Esophagus squamous epithelium (tissue), 4 donors: ENCODE measurements around the gene CTTNBP2NL.
"Not testable (repeated sequence)": the region's sequence is repeated elsewhere in the genome, so short reads cannot be mapped to it uniquely, and the experiment has no call there.

Experiments
- CTCF ChIP-seq, 6 experiments: fragments of 450-650 bp in 4 of 6; fragments of 200-600 bp in 2 of 6; sonication (generic) in 2 of 6; IDR thresholded peaks; one replicate each; pipeline ENCODE4 v1.5.1; 2016 to 2019; ENCODE audit warnings: antibody characterized with exemption in 6 of 6, mild to moderate bottlenecking in 4 of 6, moderate library complexity in 4 of 6
- POLR2A ChIP-seq, 4 donors: fragments of 450-650 bp; IDR thresholded peaks; one replicate each; pipeline ENCODE4 v1.6.1; 2017; ENCODE audit warnings: antibody characterized with exemption in 4 of 4, mild to moderate bottlenecking in 4 of 4, moderate library complexity in 3 of 4

DNA sequence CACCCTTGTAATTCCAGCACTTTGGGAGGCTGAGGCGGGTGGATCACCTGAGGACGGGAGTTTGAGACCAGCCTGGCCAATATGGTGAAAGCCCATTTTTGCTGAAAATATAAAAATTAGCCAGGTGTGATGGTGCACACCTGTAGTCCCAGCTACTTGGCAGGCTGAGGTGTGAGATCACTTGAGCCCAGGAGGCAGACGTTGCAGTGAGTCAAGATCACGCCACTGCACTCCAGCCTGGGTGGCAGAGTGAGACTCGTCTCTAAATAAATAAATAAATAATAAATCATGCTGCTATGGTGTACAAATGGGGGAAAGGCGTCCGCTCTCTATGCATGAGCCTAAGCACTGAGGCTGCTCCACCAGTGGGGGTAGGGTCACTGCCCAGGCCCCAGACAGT lies 74.3 kb downstream of the CTTNBP2NL start:
- TF ChIP-seq POLR2A, CTCF (IDR thresholded peaks at IDR 0.05): not testable (repeated sequence)
